NCI-H2107 (cell line): ENCODE data around the gene CHMP2A.
"Not testable (repeated sequence)": the region's sequence is repeated elsewhere in the genome, so short reads cannot be mapped to it uniquely, and the experiment has no call there.

Source experiments
- DNase-seq: peaks from one replicate; lab custom pipeline; 2025; lab: John Stamatoyannopoulos, UW

CHMP2A gene

GRCh38 chr19:58511353-58512208, 43.3 kb downstream of the CHMP2A start, which contains the start of gene SLC27A5:
Gene SLC27A5 (minus strand): TSS chr19:58511992. CDS start chr19:58511955, 37 bp downstream.
- no peak for DNase-seq

GRCh38 chr19:58510084-58510862, 44.6 kb downstream of the CHMP2A start:
- no peak for DNase-seq

- DNase-seq, result no peak
Measured at GRCh38 chr19:58509731-58510083, 45.2 kb downstream of the CHMP2A start.

- DNase-seq, result not testable (repeated sequence)
Measured at GRCh38 chr19:58507602-58508223, 47.2 kb downstream of the CHMP2A start.
